SK-MEL-5 (cell line): Measurements from ENCODE around the gene GLRX3. TPM values are rescaled to one million over a fixed set of nuclear protein-coding genes. Genes with fewer than 3 reads are reported as not detected.
"Not testable (repeated sequence)": the region's sequence is repeated elsewhere in the genome, so short reads cannot be mapped to it uniquely, and the experiment has no call there.

Source experiments
- DNase-seq: peaks from one replicate; pipeline ENCODE4 v3.0.0-alpha.2; 2016; ENCODE audit warnings: low read depth, low spot score
- in situ Hi-C: cut with HindIII; loops from 2 replicates; pipeline ENCODE4 v1.10.0; 2016; ENCODE audit warnings: low sequenced_read_pairs, high pct_unique_total_duplicates, low pct_unique_long_range_greater_than_20kb
- total RNA-seq: library from RNA; depleted of rRNA; stranded (reverse); fragments of >200 nt; shearing (Covaris generic); gene quantifications from 2 replicates; pipeline ENCODE4 v1.2.3, GENCODE V29; 2014

GLRX3 gene
- total RNA-seq, 1 experiment from 2014 or later: 129 TPM

DNA sequence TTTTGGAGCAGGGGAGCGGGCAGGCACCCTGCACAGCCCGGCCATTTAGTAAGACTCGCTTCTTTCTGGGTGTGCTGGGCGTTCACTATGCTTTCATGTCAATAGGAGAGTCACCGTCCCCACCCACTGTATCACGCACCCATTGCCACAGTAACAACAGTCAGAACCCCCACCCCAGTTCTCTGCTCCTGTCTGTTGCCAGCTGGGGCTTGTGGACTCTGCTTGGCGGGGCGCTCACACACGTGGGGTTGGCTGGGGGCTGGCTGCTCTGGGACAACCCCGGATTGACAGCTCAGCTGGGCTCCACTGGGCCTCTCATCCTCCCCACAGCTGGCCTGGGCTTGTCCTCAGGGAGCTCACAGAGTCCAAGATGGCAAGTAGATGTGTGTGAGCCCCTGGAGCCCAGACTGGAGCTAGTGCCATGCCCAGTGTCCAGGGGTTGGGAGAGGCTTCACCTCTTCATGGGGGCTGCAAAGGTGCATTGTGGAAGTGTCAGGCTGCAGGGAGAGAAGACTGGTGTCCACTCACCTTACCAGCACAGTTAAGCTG is 59.6 kb downstream of the GLRX3 start:
- in situ Hi-C loops: no loop called here

GRCh38 chr10:130196511-130197487 is 60.6 kb downstream of the GLRX3 start:
- in situ Hi-C loops: no loop called here

More for the DNA sequence above, 59.6 kb downstream of the GLRX3 start:
- DNase-seq: no peak

DNA sequence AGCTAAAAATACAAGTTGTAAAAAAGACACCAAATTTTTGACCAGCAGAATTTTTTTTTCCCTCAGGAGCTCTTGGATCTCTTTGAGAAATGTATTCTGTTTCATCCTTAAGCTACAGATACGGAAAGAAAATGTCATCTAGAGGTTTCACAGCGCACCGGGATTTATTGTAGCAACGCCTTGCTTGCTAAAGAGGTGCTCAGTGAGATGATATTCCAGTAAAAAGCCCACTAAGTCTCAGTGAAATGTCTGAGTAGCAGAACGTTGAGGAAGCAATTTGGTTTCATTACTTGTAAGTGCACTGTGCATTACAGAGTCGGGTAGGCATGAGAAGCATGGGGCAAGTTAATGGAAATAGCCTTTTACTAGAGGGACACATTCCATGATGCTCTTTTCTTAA is 62.5 kb downstream of the GLRX3 start:
- in situ Hi-C loops: no loop called here
- DNase-seq: no peak

More at GRCh38 chr10:130196511-130197487, 60.6 kb downstream of the GLRX3 start:
- no peak for DNase-seq

GRCh38 chr10:130200179-130201042 is 64.2 kb downstream of the GLRX3 start:
- DNase-seq: no peak

DNA sequence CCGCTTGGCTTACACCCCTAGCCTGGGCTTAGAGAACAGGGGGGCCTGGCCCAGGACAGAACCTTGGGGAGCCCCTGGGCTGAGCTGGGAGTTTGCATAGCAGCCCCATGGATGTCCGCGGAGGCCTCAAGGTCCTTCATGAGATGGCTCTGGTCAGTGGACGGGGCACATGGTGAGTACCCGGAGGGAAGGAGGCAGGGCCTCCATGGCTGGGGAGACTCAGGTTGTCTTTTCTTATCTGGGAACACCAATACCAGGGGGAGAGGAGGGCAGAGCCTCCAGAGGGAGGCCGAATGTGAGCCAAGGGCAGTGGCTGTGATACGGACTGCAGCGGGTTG is 64.8 kb downstream of the GLRX3 start:
- in situ Hi-C loops: no loop called here
- DNase-seq: no peak

More at GRCh38 chr10:130200179-130201042, 64.2 kb downstream of the GLRX3 start:
- in situ Hi-C loops: no loop called here

DNA sequence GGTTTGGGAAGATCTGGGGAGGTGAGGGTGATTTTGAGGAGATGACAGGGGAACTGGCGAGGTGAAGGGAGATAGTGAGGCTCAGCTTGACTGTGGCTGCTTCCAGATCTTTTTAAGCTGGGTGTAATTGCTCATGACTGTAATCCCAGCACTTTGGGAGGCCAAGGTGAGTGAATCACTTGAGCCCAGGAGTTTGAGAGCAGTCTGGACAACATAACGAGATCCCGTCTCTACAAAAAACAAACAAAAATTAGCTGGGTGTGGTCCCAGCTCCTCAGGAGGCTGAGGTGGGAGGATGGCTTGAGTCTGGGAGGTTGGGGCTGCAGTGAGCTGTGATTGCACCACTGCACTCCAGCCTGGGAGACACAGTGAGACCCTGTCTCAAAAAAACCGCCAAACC is 66.0 kb downstream of the GLRX3 start:
- DNase-seq, in situ Hi-C loops: not testable (repeated sequence)

DNA sequence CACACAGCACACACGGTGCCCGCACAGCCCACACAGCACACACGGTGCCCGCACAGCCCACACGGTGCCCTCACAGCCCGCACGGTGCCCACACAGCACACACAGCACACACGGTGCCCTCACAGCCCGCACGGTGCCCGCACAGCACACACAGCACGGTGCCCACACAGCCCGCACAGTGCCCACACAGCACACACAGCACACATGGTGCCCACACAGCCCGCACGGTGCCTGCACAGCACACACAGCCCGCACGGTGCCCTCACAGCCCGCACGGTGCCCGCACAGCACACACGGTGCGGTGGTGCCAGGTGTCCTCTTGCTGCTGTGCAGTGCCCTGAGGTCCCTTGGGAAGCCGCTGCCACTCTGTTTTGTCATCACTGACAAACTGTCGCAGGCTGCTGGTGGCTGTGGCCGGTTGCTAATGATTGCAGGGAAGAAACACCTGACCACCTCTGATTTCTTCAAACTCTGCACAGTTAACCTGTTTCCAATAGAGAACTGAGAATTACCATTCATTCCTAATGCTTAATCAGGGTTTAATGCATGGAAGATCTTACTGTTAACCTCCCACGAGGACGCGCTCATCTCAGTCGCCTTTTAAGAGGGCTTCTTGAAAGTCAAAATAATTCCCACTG is 66.9 kb downstream of the GLRX3 start:
- in situ Hi-C loops: no loop called here
- DNase-seq: no peak

DNA sequence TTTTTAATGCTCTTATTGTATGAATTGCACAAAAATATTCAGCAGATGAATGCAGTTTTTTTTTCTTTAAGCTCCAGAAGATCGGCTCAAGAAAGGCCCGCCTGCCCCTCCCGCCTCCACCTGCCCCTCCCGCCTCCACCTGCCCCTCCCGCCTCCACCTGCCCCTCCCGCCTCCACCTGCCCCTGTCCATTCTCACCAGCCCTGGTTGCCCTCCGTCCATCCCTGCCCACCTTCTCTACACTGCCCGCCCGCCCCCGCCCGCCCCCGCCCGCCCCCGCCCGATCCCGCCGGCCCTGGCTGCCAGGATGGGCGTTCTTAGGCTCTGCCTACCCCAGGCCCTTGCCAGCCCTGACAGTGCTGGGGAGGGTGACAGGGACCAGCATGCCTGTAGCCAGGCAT is 67.4 kb downstream of the GLRX3 start:
- in situ Hi-C loops: no loop called here
- DNase-seq: no peak

DNA sequence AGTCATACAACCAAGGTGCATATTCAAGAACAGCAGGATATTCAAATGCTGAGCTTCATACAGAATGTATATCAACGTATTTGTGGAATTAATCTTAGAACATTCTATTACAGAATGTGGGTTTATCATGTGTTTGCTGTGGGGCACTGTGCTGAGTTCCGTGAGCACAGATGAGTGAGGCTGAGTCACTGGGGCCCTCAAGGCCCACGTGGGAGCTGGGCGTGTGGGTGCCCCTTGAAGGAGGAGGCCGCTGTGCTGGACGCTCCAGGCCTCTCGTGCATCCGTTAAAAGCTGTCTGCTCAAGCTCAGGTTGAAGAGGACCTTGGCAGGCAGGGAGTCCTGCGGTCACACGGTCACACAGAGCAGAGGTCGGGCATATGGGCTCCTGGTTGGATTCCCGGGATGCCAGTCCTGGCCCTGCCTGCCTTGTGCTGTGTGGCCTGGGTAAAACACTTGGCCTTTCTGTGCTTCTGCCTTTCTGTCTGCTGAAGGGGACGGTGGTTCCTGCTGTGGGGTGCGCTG is 70.1 kb downstream of the GLRX3 start:
- in situ Hi-C loops: no loop called here
- no peak for DNase-seq

DNA sequence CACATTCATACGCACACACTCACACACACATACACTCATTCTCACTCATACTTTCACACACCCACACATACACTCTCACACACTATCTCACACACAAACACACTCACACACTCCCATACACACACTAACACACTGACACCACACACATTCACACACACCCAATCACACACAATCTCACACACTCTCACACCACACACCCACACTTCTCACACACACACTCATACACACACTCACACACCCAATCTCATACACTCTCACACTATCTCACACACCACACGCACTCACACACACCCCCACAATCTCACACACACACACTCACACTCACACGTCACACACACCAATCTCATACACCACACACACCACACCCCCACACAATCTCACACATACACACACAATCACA is 71.0 kb downstream of the GLRX3 start:
- DNase-seq: no peak
- in situ Hi-C loops: no loop called here

DNA sequence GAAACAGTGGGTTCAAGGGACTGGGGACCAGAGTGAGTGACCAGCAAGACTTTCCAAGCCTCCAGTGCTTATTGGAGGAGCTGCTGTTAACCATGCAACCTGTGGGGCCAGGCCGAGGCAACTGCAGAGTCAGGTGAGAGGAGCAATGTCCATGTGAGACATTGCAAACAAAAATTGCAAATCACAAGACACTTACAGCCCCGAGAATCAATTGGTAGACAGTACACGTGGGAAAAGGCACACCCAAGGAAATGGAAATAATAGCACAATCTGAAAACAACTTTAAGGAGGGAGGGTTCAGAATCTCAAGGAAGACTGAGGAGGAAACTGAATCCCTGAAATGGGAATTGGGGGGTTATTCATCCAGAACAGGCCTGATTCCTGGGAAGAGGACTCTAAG is 72.6 kb downstream of the GLRX3 start:
- no peak for DNase-seq
- in situ Hi-C loops: no loop called here

DNA sequence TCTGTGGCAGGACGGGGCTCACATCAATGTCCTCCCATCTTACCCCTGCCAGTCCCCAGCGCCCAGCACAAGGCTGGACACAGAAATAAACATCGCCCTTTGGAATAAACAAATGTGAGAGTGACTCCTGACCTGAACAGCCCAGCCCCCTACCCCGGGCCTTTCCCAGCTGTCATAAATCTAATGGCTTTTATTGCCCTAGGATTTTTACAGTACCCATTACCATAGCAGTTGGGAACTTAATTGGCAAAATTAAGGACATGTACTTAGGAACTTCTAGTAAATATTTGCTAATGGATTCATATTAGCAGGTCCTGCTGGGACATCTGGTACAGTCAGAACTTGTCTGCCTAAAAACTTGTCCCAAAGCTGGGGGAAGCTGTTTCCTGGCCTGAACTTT is 76.6 kb downstream of the GLRX3 start:
- no peak for DNase-seq
- in situ Hi-C loops: no loop called here

GRCh38 chr10:130213286-130214080 is 77.3 kb downstream of the GLRX3 start:
- in situ Hi-C loops: no loop called here
- no peak for DNase-seq

DNA sequence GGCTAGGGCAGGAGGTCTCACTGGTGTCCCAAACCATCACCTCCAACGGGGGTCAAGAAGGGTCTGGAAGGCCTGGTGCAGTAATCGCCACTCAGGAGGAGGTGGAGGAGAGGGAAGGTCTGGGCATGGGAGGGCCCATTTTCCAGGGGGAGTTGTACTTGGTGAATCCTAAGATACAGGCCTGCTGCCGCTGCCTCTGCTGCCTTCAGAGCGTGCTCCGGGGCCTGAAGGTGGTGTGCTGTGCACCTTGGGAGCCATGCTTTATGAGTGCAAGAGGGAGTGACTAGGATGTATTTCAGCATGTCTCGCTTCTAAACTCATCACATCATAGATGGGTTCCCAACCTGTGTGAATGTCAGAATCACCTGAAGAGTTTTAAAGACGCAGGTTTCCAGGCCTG is 78.2 kb downstream of the GLRX3 start:
- in situ Hi-C loops: no loop called here
- no peak for DNase-seq

DNA sequence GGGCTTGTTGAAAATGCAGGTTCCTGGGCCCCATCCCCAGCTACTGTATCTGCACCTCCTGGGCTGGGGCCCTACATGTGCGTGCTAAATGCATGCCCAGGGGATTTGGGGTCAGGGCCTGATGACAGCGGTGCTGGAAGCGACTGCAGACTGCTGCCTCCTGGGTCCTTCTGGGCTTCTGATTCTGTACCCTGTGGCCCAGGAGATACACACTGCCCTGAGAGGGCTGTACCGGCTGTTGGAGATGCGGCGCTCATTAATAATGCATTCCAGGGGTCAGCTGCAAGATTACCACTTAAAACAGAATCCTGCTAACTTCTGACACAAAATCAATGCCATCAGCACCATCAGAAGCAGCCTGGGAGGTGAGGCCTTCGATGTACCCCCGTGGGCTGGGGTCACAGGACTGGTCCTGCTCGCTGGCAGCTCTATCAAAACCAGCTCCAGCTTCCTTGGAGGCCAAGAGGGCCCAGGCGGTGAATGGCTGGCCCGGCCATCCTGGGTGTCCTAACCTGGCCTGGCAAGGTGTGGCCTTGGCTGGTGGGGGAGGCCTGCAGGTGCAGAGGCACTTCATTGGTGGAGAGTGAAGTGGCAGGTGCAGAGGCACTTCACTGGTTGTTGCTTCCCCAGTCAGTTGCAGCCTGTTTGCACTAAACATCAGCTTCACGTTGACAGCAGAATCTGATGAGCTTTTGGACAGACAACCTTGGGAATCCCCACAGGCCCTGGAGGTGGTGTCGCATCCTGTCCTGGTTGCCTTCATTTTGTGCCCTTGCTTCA is 79.2 kb downstream of the GLRX3 start:
- in situ Hi-C loops: no loop called here
- DNase-seq: no peak

DNA sequence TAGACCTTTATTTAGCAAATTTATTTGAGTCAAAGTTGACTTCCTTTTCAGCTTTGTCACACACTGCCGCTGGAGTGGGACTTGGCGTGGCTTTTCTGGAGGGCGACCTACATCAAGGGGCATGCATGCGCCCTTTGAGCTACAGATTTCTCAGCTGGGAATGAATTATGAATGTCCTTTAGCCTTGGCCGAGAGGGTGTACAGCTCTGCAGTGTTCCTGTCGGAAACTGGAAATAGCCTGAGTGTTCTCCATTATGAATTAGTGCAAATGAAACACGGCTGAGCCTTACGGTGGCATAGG is 79.7 kb downstream of the GLRX3 start:
- in situ Hi-C loops: no loop called here
- DNase-seq: no peak
